Measurements from ENCODE around the gene UBLCP1.

DNA sequence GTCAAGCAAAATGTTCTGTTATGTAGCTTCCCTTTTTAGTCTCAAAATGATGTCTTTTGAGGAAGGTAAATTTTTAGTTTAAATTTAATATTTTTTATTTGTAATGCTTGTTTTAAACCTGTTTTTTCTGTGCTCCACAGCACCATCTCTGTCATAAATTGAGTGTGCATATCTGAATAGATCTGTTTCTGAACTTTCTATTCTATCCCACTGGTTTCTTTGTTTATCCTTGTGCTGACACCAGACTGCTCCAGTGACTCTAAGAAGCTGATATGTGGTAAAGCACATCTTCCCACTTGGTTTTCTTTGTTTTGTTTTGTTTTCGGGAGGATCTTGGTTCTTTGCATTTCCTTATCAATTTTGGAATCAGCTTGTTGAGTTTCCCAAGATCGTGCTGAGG lies 46.6 kb upstream of the UBLCP1 start:
- TF ChIP-seq SETDB1 (CRISPR knock-in tag; IDR thresholded peaks at IDR 0.05; ENCODE audit: borderline replicate concordance) (no peak), CTCF (CRISPR knock-in tag; IDR thresholded peaks at IDR 0.05) (no peak), MYC (CRISPR knock-in tag; IDR thresholded peaks at IDR 0.05; ENCODE audit: borderline replicate concordance) (no peak), FOXJ3 (CRISPR knock-in tag; IDR thresholded peaks at IDR 0.05; ENCODE audit: borderline replicate concordance) (no peak), ESRRA (CRISPR knock-in tag; IDR thresholded peaks at IDR 0.05; ENCODE audit: low read depth) (no peak)
